Activated CD4-positive, alpha-beta T cell treated with anti-CD3 and anti-CD28 coated beads, Interleukin-2, Interleukin-4, amounts not matched to agents 100 ng/mL and 50 ng/mL, durations not matched to agents 16 hours and 8 hours (primary cell): ENCODE measurements around the gene RXRA.
A peak's percentile ranks its signal among the peaks of the same experiment; 100 is the strongest.

Source experiments
- DNase-seq: peaks from one replicate; pipeline ENCODE4 v3.0.0-alpha.2; 2020; ENCODE audit warnings: low spot score

Gene RXRA

GRCh38 chr9:134313470-134313869, 12.8 kb upstream of the RXRA start:
- no peak for DNase-seq

- DNase-seq = no peak
These were observed 12.0 kb upstream of the RXRA start for GRCh38 chr9:134314039-134314949.

- no peak for DNase-seq
These were observed 11.1 kb upstream of the RXRA start for GRCh38 chr9:134314950-134315715.

GRCh38 chr9:134315716-134316448, 10.4 kb upstream of the RXRA start:
- DNase-seq = no peak

- DNase-seq = no peak
These were observed 9.7 kb upstream of the RXRA start for GRCh38 chr9:134316449-134317160.

GRCh38 chr9:134317400-134317789, 8.9 kb upstream of the RXRA start:
- DNase-seq = no peak

GRCh38 chr9:134317790-134318414, 8.4 kb upstream of the RXRA start:
- no peak for DNase-seq

- no peak for DNase-seq
These were observed 7.8 kb upstream of the RXRA start for GRCh38 chr9:134318481-134318891.

GRCh38 chr9:134318941-134319305, 7.3 kb upstream of the RXRA start:
- DNase-seq = no peak

- no peak for DNase-seq
These were observed 6.7 kb upstream of the RXRA start for GRCh38 chr9:134319306-134320125.

- DNase-seq = no peak
These were observed 6.0 kb upstream of the RXRA start for GRCh38 chr9:134320126-134320867.

- DNase-seq = no peak
These were observed 5.3 kb upstream of the RXRA start for GRCh38 chr9:134320868-134321471.

- DNase-seq = no peak
These were observed 4.7 kb upstream of the RXRA start for GRCh38 chr9:134321531-134321930.

GRCh38 chr9:134321946-134322741, 4.1 kb upstream of the RXRA start:
- DNase-seq = no peak

- no peak for DNase-seq
These were observed 3.4 kb upstream of the RXRA start for GRCh38 chr9:134322781-134323241.

- DNase-seq = no peak
These were observed 2.4 kb upstream of the RXRA start for GRCh38 chr9:134323741-134324358.

GRCh38 chr9:134324359-134325095, 1.7 kb upstream of the RXRA start:
- DNase-seq = peak; percentile 34
